H9 (cell line): Measurements from ENCODE around the gene GARRE1. TPM values are rescaled to one million over a fixed set of nuclear protein-coding genes. Genes with fewer than 3 reads are reported as not detected.

ENCODE experiments used
- DNase-seq: peaks from one replicate; pipeline ENCODE4 v3.0.0-alpha.2; 2017
- H2AFZ ChIP-seq: one replicate; pipeline ENCODE4 v1.6.1; 2013; ENCODE audit warnings: mild to moderate bottlenecking, low read length, control low read depth, moderate library complexity
- H2AK5ac ChIP-seq: 2 replicates; pipeline ENCODE4 v1.6.1; 2013; ENCODE audit warnings: low read length, control low read depth, mixed read lengths; ENCODE audit not compliant: insufficient read length
- H2BK120ac ChIP-seq: one replicate; pipeline ENCODE4 v1.6.1; 2013; ENCODE audit warnings: low read depth, mild to moderate bottlenecking, low read length, control low read depth, inconsistent platforms; ENCODE audit not compliant: poor library complexity, severe bottlenecking
- H2BK12ac ChIP-seq: 2 replicates; pipeline ENCODE4 v1.6.1; 2013; ENCODE audit warnings: low read length, control low read depth, mixed read lengths, low read depth; ENCODE audit not compliant: insufficient read length
- H2BK15ac ChIP-seq: 2 replicates; pipeline ENCODE4 v1.6.1; 2013; ENCODE audit warnings: low read depth, low read length, control low read depth
- H2BK20ac ChIP-seq: one replicate; pipeline ENCODE4 v1.6.1; 2013; ENCODE audit warnings: low read depth, mild to moderate bottlenecking, low read length, control low read depth, inconsistent platforms; ENCODE audit not compliant: poor library complexity, severe bottlenecking
- H2BK5ac ChIP-seq: 2 replicates; pipeline ENCODE4 v1.6.1; 2013; ENCODE audit warnings: low read length, control low read depth, mixed read lengths; ENCODE audit not compliant: insufficient read length
- H3K14ac ChIP-seq: 2 replicates; pipeline ENCODE4 v1.6.1; 2013; ENCODE audit warnings: low read length, control low read depth; ENCODE audit not compliant: insufficient read depth
- H3K18ac ChIP-seq: 2 replicates; pipeline ENCODE4 v1.6.1; 2013; ENCODE audit warnings: low read depth, mild to moderate bottlenecking, mixed read lengths, low read length, control low read depth; ENCODE audit not compliant: insufficient read length
- H3K23ac ChIP-seq: 2 replicates; pipeline ENCODE4 v1.6.1; 2013; ENCODE audit warnings: low read length, control low read depth, mixed read lengths, low read depth; ENCODE audit not compliant: insufficient read length
- H3K23me2 ChIP-seq: 2 replicates; pipeline ENCODE4 v1.6.1; 2013; ENCODE audit warnings: low read depth, mild to moderate bottlenecking, mixed read lengths, low read length, control low read depth; ENCODE audit not compliant: insufficient read length, poor library complexity, severe bottlenecking
- H3K27ac ChIP-seq: 2 replicates; pipeline ENCODE4 v1.5.1; 2013; ENCODE audit warnings: low read length, control low read depth, mixed read lengths, low read depth; ENCODE audit not compliant: insufficient read length
- H3K27me3 ChIP-seq: 2 replicates; pipeline ENCODE4 v1.6.1; 2013; ENCODE audit warnings: low read length, control low read depth, inconsistent platforms; ENCODE audit not compliant: insufficient read depth
- H3K4ac ChIP-seq: 2 replicates; pipeline ENCODE4 v1.6.1; 2013; ENCODE audit warnings: low read depth, mild to moderate bottlenecking, control low read depth, inconsistent platforms, low read length, moderate library complexity
- H3K4me1 ChIP-seq: 2 replicates; pipeline ENCODE4 v1.6.1; 2013; ENCODE audit warnings: low read length, control low read depth, inconsistent platforms; ENCODE audit not compliant: insufficient read depth
- H3K4me2 ChIP-seq: 2 replicates; pipeline ENCODE4 v1.6.1; 2013; ENCODE audit warnings: low read length, control low read depth, mixed read lengths; ENCODE audit not compliant: insufficient read length, insufficient read depth
- H3K56ac ChIP-seq: 2 replicates; pipeline ENCODE4 v1.6.1; 2013; ENCODE audit warnings: low read depth, mild to moderate bottlenecking, mixed read lengths, low read length, control low read depth; ENCODE audit not compliant: insufficient read length
- H3K79me1 ChIP-seq: 2 replicates; pipeline ENCODE4 v1.6.1; 2013; ENCODE audit warnings: low read depth, mild to moderate bottlenecking, moderate library complexity, low read length, control low read depth, inconsistent platforms; ENCODE audit not compliant: insufficient read depth, poor library complexity, severe bottlenecking
- H3K79me2 ChIP-seq: 2 replicates; pipeline ENCODE4 v1.6.1; 2013; ENCODE audit warnings: low read length, control low read depth, inconsistent platforms; ENCODE audit not compliant: insufficient read depth
- H3K9ac ChIP-seq: 2 replicates; pipeline ENCODE4 v1.6.1; 2013; ENCODE audit warnings: low read length, control low read depth, mixed read lengths; ENCODE audit not compliant: insufficient read length; ENCODE audit errors: extremely low read depth
- H3K9me3 ChIP-seq: one replicate; pipeline ENCODE4 v1.6.1; 2013; ENCODE audit warnings: low read depth, low read length, inconsistent platforms; ENCODE audit not compliant: control insufficient read depth
- H3T11ph ChIP-seq: one replicate; pipeline ENCODE4 v1.6.1; 2013; ENCODE audit warnings: mild to moderate bottlenecking, low read length, control low read depth, inconsistent platforms
- H4K20me1 ChIP-seq: one replicate; pipeline ENCODE4 v1.6.1; 2013; ENCODE audit not compliant: control insufficient read depth, insufficient read length, insufficient read depth
- H4K5ac ChIP-seq: 2 replicates; pipeline ENCODE4 v1.6.1; 2013; ENCODE audit warnings: low read depth, mild to moderate bottlenecking, mixed read lengths, low read length, control low read depth; ENCODE audit not compliant: insufficient read length
- H4K8ac ChIP-seq: replicated peaks from 2 replicates; pipeline ENCODE4 v1.6.1; 2013; ENCODE audit warnings: low read length, control low read depth, mixed read lengths, low read depth; ENCODE audit not compliant: insufficient read length
- H4K91ac ChIP-seq: 2 replicates; pipeline ENCODE4 v1.6.1; 2013; ENCODE audit warnings: low read depth, mild to moderate bottlenecking, moderate library complexity, mixed read lengths, low read length, control low read depth; ENCODE audit not compliant: insufficient read length
- H3K27ac Mint-ChIP-seq, 3 experiments: 2 replicates in 2 of 3; 3 replicates in 1 of 3; pipeline ENCODE4 v1.8.0; 2020 to 2021; ENCODE audit warnings: mixed read lengths in 3 of 3, mild to moderate bottlenecking in 1 of 3, moderate library complexity in 1 of 3
- H3K27me3 Mint-ChIP-seq: 2 replicates; pipeline ENCODE4 v1.8.0; 2021; ENCODE audit warnings: low read depth, mild to moderate bottlenecking, moderate library complexity, mixed read lengths
- H3K36me3 Mint-ChIP-seq, 3 experiments: 2 replicates in 2 of 3; 3 replicates in 1 of 3; pipeline ENCODE4 v1.8.0; 2020 to 2021; ENCODE audit warnings: low read depth in 3 of 3, mixed read lengths in 3 of 3; ENCODE audit not compliant: insufficient read depth in 1 of 3
- H3K4me1 Mint-ChIP-seq, 2 experiments: 2 replicates each; pipeline ENCODE4 v1.8.0; 2020; ENCODE audit warnings: mixed read lengths in 2 of 2
- H3K4me3 Mint-ChIP-seq, 2 experiments: 2 replicates in 1 of 2; 3 replicates in 1 of 2; pipeline ENCODE4 v1.8.0; 2020 to 2021; ENCODE audit warnings: mild to moderate bottlenecking in 2 of 2, mixed read lengths in 2 of 2, moderate library complexity in 1 of 2
- H3K9me3 Mint-ChIP-seq, 2 experiments: 2 replicates in 1 of 2; 3 replicates in 1 of 2; pipeline ENCODE4 v1.8.0; 2020; ENCODE audit warnings: mild to moderate bottlenecking in 2 of 2, mixed read lengths in 2 of 2, moderate library complexity in 1 of 2
- WGBS: extraction: QIAGEN DNeasy Blood & Tissue Kit; methylation state at CpG from one replicate; pipeline ENCODE4 v1.1.7; 2013; ENCODE audit warnings: missing lambda C conversion rate, low lambda C conversion rate, mixed read lengths; ENCODE audit not compliant: insufficient read length; ENCODE audit errors: extremely low coverage; 5-methylcytosine and 5-hydroxymethylcytosine counted together
- total RNA-seq: library from RNA; stranded (reverse); gene quantifications from 2 replicates; pipeline ENCODE4 v1.2.1, GENCODE V29; 2021
- TF ChIP-seq, protein P1 (sequence below): fragments of 200-600 bp; sonication (generic); conservative IDR thresholded peaks from 3 replicates; pipeline ENCODE4 v1.8.0; 2021; ENCODE audit warnings: antibody characterized with exemption, mild to moderate bottlenecking

Gene GARRE1
- total RNA-seq, 1 experiment from 2014 or later = 24.1 TPM

DNA sequence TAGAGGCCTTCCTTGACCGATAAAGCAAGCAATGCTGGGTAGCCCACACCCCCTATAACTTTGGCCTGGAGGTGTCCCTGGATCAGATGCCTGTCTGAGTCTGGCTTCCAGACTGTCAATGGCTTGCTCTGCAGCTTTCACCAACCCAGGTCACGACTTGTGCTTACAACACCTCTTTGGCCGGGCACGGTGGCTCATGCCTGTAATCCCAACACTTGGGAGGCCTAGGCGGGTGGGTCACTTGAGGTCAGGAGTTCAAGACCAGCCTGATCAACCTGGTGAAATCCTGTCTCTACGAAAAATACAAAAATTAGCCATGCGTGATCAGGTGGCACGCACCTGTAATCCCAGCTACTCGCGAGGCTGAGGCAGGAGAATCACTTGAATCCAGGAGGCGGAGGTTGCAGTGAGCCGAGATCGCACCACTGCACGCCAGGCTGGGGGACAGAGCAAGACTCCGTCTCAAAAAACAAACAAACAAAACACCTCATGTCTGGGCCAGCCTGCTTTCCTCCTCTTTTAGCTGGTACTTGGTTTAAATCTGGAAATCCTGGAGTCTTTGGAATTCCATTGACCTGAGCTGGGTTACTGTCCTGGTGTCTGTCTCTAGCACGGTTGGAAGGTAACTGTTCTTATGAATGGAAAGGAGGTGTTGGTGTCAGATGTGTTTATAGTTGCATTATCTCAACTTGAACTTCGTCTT is 10.3 kb upstream of the GARRE1 start:
- Histone ChIP-seq H3K4me1 (no peaks in the 10 kb centered on the region), H3K56ac (no peak overlapping the region), H2BK5ac (no peak overlapping the region), H2AFZ (no peak overlapping the region), H2AK5ac (no peak overlapping the region), H4K8ac (no peak overlapping the region), H3K79me2 (no peaks in the 10 kb centered on the region), H2BK20ac (no peak overlapping the region), H3K23me2 (no peaks in the 10 kb centered on the region), H2BK12ac (no peak overlapping the region), H3K18ac (no peak overlapping the region), H3K27ac (no peak overlapping the region), H3K9ac (no peak overlapping the region), H4K5ac (no peak overlapping the region), H2BK120ac (no peak overlapping the region), H2BK15ac (no peak overlapping the region), H3K79me1 (no peaks in the 10 kb centered on the region), H3K14ac (no peak overlapping the region), H3K27me3 (no peaks in the 10 kb centered on the region), H3K9me3 (no peaks in the 10 kb centered on the region), H3K4ac (no peak overlapping the region), H4K20me1 (no peaks in the 10 kb centered on the region), H3T11ph (no peak overlapping the region), H3K4me2 (no peak overlapping the region), H3K23ac (no peak overlapping the region), H4K91ac (no peak overlapping the region)
- peaks cover 7 to 18% of the 10 kb centered on the region in 2 experiments for H3K4me1 Mint-ChIP-seq
- H3K36me3 Mint-ChIP-seq = 0 out of 7 replicates have a peak, but pooled peaks cover 0 to 2% (median 0%) of the 10 kb centered on the region in 3 experiments
- no peaks in the 10 kb centered on the region for H3K9me3 Mint-ChIP-seq
- no CpG with 5 or more reads among the region's 17 CpGs for WGBS
- TF ChIP-seq, protein P1, sequence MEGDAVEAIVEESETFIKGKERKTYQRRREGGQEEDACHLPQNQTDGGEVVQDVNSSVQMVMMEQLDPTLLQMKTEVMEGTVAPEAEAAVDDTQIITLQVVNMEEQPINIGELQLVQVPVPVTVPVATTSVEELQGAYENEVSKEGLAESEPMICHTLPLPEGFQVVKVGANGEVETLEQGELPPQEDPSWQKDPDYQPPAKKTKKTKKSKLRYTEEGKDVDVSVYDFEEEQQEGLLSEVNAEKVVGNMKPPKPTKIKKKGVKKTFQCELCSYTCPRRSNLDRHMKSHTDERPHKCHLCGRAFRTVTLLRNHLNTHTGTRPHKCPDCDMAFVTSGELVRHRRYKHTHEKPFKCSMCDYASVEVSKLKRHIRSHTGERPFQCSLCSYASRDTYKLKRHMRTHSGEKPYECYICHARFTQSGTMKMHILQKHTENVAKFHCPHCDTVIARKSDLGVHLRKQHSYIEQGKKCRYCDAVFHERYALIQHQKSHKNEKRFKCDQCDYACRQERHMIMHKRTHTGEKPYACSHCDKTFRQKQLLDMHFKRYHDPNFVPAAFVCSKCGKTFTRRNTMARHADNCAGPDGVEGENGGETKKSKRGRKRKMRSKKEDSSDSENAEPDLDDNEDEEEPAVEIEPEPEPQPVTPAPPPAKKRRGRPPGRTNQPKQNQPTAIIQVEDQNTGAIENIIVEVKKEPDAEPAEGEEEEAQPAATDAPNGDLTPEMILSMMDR = no peak
- peak overlapping the region in 1 of 3 experiments; percentile 34; a peak in 2 of 7 replicates for H3K27ac Mint-ChIP-seq
- H3K4me3 Mint-ChIP-seq = no peak overlapping the region
- DNase-seq = no peak
- no peaks in the 10 kb centered on the region for H3K27me3 Mint-ChIP-seq
